Epidermal melanocyte (primary cell): ENCODE data around the gene TEN1.
"Not testable (repeated sequence)": the region's sequence is repeated elsewhere in the genome, so short reads cannot be mapped to it uniquely, and the experiment has no call there.

Source experiments
- DNase-seq: peaks from one replicate; pipeline ENCODE4 v3.0.0; 2011; ENCODE audit warnings: low spot score; ENCODE audit not compliant: insufficient read length

The TEN1 gene

GRCh38 chr17:76024353-76024752 lies 45.3 kb downstream of the TEN1 start:
- no peak for DNase-seq

- no peak for DNase-seq
Observed at GRCh38 chr17:76025294-76025693, 46.3 kb downstream of the TEN1 start.

DNA sequence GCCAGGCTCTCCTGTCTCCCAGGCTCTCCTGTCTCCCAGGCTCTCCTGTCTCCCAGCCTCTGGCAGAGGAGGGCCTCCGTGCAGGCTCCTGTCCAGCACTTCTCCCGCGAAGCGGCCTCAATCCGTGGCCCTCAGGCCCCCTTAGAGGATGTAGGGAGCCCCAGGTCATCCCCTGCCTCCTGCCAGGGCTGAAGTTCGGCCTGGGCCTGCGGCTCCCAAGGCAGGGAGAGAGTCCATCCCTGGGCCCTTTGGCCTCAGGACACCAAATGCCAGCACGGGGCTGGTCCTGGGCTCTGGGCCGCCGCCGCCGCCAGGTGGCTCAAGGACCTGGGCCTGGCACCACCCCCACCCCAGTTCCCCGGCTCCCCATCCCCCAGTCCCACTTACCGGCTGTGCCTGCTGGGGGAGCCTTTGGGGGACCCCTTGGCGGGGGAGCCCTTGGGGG lies 47.7 kb downstream of the TEN1 start:
- no peak for DNase-seq

DNA sequence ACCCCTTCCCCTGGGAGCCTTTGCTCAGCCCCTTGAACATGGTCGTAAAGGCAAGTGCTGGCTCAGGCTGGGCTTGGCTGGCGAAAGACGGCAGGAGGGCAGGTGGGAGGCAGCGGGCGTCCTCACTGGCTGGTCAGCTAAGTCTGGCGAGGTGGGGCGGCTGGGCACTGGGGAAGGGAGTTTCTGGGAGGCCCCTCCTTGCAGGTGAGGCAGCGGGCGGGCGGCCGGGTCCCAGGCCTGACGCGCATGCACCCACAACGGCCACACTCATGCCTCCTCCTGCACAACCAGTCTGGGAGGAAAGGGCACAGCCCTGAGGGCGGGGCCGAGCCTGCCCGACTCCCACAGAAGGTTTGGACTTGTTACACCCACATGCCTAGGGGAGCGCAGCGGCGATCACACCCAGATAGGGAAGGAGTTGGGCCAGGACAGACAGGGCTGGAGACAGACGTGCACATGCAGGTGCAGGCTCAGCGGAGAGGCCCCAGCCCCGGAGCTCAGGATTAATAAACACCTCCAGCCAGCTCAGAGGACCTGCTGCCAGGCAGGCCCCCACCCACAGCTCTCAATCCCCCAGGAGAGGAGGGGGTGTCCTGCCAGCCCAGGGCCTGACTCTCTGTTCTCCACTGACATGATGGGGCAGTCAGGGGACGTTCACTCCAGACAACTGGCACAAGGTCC lies 48.3 kb downstream of the TEN1 start, which contains the start of gene EVPL:
Gene EVPL, minus strand, starts transcription at position 148 of the 681 bp plus-strand sequence. Its CDS starts 108 bp downstream, at position 40.
- no peak for DNase-seq

DNA sequence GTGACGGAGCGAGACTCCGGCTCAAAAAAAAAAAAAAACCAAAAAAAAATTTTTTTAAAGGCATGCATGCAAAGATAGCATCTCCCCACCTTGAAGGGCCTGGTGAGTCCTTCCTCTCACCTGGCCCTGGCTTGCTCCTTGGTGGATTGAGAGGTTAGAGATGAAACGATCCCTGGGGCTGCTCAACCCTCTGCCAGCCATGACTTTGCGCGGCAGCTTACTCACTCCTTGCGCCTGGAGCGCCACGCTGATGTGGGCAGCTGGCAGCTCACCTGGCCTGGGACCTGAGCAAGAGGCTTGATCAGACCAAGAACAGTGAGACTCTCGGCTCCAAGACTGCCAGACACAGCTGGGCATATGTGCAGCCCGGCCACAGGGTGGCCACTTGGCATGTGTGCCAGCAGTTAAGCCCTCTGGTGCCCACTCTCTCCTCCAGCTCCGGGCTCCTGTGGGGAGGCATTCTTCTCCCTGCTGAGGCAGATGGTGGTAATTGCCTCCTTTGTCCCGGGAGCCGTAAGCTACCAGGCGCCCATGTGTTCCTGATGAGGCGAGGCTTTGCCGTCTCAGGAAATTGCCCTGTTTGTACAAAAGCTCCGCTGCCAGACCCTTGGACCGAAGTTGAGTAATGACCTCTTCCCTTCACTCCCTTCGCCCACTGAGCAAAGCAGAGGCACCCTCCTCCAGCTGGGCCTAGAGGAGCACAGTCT lies 53.2 kb downstream of the TEN1 start:
- no peak for DNase-seq

- no peak for DNase-seq
Observed at GRCh38 chr17:76032780-76033108, 53.7 kb downstream of the TEN1 start.

- DNase-seq: no peak
Observed at GRCh38 chr17:76033139-76033538, 54.1 kb downstream of the TEN1 start.

DNA sequence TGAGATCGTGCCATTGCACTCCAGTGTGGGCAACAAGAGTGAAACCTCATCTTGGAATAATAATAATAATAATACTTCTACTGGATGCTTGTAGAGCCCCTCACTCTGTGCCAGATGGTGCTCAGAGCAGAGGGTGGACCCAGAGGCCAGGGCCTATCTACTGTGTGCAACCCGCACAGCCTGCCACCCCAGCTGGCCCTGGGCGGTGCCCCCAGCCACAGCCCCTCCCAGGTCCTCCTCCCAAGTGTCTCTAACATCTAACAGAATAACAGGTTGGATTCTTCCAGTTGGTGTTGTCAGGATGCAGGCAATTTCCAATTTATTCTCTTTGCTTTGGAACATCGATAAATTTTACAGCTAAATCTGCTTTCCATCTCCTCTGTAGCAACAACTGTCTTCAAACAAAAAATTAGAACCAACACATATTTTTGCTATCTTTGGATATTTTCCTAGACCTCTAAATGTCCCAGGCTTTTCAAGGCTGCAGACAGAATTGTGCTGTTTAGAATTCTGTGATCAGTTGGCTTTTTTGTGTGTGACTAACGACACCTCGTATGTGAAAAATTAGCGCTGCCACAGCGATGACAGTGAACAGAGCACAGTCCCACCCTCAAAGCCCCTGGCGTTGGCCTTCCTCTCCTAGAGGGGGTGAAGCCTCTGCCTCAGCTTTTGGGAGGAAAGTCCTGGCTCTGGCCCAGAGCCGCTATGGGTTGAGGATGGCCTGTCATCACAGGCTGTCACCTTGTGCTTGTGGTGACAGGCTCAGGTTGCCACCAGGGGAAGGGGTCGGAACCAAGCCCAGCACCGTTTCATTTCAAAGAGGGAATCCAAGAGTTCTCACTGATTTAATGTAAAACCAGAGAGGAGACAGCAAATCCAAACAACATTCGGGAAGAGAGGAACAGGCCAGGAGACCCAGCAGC lies 55.6 kb downstream of the TEN1 start:
- DNase-seq: no peak

- DNase-seq: no peak
Observed at GRCh38 chr17:76036497-76037261, 57.6 kb downstream of the TEN1 start.

DNA sequence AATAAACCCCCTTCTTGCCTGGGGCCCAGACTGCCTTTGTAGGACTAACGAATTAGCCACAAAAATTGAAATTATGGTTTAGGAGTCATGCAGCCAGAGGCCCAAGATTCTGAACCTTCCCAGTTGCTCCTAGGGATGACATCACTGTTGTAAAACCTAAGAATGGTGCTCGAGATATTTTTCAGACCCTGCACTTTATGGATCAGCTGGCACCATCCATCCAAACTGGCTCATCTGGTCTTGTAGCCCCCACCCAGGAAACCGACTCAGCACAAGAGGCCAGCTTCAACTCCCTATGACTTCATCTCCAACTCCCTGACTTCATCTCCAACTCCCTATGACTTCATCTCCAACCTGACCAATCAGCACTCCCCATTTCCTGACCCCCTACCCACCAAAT lies 59.0 kb downstream of the TEN1 start:
- no peak for DNase-seq

DNA sequence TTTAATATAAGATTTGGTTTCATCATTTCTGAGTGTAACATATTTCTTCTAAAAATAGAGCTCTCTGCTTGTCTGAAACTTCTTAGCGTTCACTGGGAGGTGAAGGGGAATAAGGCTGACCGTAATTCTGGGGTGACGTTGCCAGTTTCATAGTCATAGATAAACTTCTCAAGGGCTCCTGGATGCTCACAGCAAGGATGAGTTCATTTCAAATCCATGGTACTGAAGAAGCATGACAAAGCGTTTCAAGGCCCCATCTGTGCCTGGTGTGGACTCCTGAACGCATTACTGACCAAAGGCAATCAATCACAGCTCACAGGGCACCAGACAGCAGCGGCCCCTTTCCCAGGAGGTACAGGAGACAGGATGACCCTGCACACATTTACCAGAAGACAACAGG lies 60.1 kb downstream of the TEN1 start:
- DNase-seq: no peak

GRCh38 chr17:76040376-76040775 lies 61.3 kb downstream of the TEN1 start:
- DNase-seq: no peak

- DNase-seq: not testable (repeated sequence)
Observed at GRCh38 chr17:76042868-76043267, 63.8 kb downstream of the TEN1 start.

- DNase-seq: not testable (repeated sequence)
Observed at GRCh38 chr17:76044475-76045007, 65.5 kb downstream of the TEN1 start.

- DNase-seq: no peak
Observed at GRCh38 chr17:76046064-76046463, 67.0 kb downstream of the TEN1 start.

GRCh38 chr17:76048025-76048605 lies 69.1 kb downstream of the TEN1 start:
- no peak for DNase-seq

DNA sequence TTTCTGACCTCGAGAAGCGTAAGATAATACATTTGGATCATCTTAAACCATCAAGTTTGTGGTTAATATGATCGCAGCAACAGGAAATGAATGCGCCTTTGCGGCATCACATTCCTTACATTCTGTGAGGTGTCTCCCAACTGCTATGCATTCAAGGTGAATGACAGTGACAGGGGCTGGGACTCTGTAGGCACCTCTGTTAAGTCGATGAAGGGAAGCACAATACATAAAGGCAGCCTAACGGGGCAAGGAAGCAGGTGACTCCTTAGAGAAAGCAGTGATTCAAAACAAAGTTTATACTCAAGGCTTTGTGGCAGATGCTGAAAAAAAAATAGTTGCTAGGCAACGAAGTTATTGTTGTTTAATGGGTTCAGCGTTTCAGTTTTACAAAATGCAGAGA lies 69.7 kb downstream of the TEN1 start:
- DNase-seq: no peak

- DNase-seq: no peak
Observed at GRCh38 chr17:76049239-76049638, 70.2 kb downstream of the TEN1 start.

DNA sequence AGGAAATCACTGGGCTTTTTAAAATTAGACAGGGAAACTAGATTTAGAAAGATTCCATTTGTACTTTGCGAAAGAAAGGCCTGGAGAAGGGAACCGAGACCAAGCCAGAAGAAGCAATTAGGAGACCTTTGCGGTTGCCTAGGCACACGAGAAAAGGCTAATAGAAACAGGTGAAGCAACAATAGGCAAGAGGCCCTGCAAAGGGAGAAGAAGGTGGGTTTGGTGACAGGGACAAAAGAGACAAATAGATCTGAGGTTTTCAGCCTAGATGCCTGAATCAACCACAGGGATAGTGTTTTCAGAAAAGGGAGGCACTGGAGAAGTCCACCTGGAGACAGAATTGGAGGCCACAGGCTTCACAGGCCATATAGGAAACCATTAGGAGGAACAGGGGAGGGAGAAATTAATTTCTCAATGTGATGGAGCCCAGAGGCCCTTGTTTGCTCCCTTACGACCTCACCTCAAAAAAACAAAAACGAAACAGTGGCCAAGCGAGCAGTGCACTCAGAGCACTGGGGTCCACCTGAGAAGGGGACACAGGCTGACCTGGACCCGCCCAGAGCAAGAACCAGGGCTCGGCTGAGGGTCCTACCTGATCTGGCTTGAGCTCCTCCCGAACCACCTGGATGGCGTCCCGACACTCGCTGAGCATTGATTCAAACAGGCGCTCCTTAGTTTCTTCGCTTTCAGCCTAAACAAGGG lies 70.9 kb downstream of the TEN1 start:
- DNase-seq: no peak
